ENCODE data around the gene ZNF688. TPM values are rescaled to one million over a fixed set of nuclear protein-coding genes. Genes with fewer than 3 reads are reported as not detected.

ZNF688 gene
- total and polyA plus RNA-seq, 9 of the 15 experiments (the other 6 are each of a cell fraction or from before 2014, with no cell fraction given), result 0.48 to 12.9 (median 4.5) TPM

- TF ChIP-seq FOXO4 (CRISPR knock-in tag; IDR thresholded peaks at IDR 0.05) (no peak), THRAP3 (IDR thresholded peaks at IDR 0.05; ENCODE audit: borderline replicate concordance) (0 out of 2 replicates have a peak, but pooled peaks have one; percentile 72), JUN (IDR thresholded peaks at IDR 0.05; ENCODE audit: borderline replicate concordance, low read depth, low read length) (peak; percentile 35; the same call in 1 of the 2 replicates), JUN (CRISPR knock-in tag; IDR thresholded peaks at IDR 0.05; ENCODE audit: borderline replicate concordance) (no peak), ARID4B (CRISPR knock-in tag; IDR thresholded peaks at IDR 0.05) (no peak; the same call in 1 of the 2 replicates), SRF (CRISPR knock-in tag; IDR thresholded peaks at IDR 0.05) (peak in 1 of 2 experiments; percentile 4; a peak in 1 of 4 replicates), ZNF785 (CRISPR knock-in tag; IDR thresholded peaks at IDR 0.05) (no peak), ZNF224 (CRISPR knock-in tag; IDR thresholded peaks at IDR 0.05) (no peak), XRCC3 (IDR thresholded peaks at IDR 0.05) (no peak), JUND (IDR thresholded peaks at IDR 0.05; ENCODE audit: borderline replicate concordance, low read depth, low read length) (peak; percentile 41), JUND (tag; IDR thresholded peaks at IDR 0.05; ENCODE audit: borderline replicate concordance, low read depth, low read length) (no peak), ELF1 (tag; IDR thresholded peaks at IDR 0.05) (peak; percentile 97), TFAP4 (CRISPR knock-in tag; IDR thresholded peaks at IDR 0.05; ENCODE audit: borderline replicate concordance) (peak; percentile 87), ZNF512 (tag; IDR thresholded peaks at IDR 0.05) (no peak), SRSF3 (IDR thresholded peaks at IDR 0.05; ENCODE audit: insufficient read depth, low read length) (no peak), MEF2A (IDR thresholded peaks at IDR 0.05; ENCODE audit: control insufficient read depth, low read depth, low read length) (no peak), SP2 (IDR thresholded peaks at IDR 0.05; ENCODE audit: extremely low read depth, low read depth, low read length, poor library complexity, severe bottlenecking) (no peak), HMGN3 (IDR thresholded peaks at IDR 0.05; ENCODE audit: borderline replicate concordance, extremely low read depth, insufficient read length, low read depth, low read length) (peak; percentile 49)
These were observed 37.0 kb downstream of the ZNF688 start, which contains the start of gene ZNF747 (continued) for GRCh38 chr16:30534368-30535105.
